ENCODE data around the gene ANKRD29.

Gene ANKRD29

GRCh38 chr18:23626451-23627279 lies 36.0 kb downstream of the ANKRD29 start:
- H3K36me3 ChIP-seq (ENCODE audit: control insufficient read depth in 2 of 2, insufficient read depth in 1 of 2, low read length in 2 of 2) = no peaks in the 10 kb centered on the region
- H3K9me3 ChIP-seq (ENCODE audit: control insufficient read depth, insufficient read depth, low read depth, low read length) = no peaks in the 10 kb centered on the region
- H3K4me1 ChIP-seq (ENCODE audit: control insufficient read depth, insufficient read depth, low read length) = peaks cover 26% of the 10 kb centered on the region
- ChIA-PET CTCF (interaction anchor here (0.6 to 9.3 kb wide), 11 partner anchors 8 to 292 kb away, joined by 3 to 122 read pairs (median 3); no protein-coding TSS in a partner anchor), POLR2A (interaction anchor here (0.6 to 1.7 kb wide), 2 partner anchors 63 to 67 kb away, joined by 3 to 4 read pairs; partner anchors contain the start of gene LAMA3)
- H3K4me3 ChIP-seq (ENCODE audit: low read depth, low read length) = no peak overlapping the region
- peak overlapping the region; percentile 66 for H3K27ac ChIP-seq (ENCODE audit: extremely low read depth, low read depth, low read length)
- peak; percentile 6; the same call in 1 of the 2 replicates for TF ChIP-seq ZNF513 (tag by site-specific recombination; IDR thresholded peaks at IDR 0.05)
- peak; percentile 27; the same call in 1 of the 2 replicates for TF ChIP-seq ZNF660 (tag by site-specific recombination; IDR thresholded peaks at IDR 0.05)
- peak; percentile 81; the same call in 1 of the 2 replicates for TF ChIP-seq ZEB2 (tag by site-specific recombination; IDR thresholded peaks at IDR 0.05)
- no peak for TF ChIP-seq ZNF184 (tag by site-specific recombination; IDR thresholded peaks at IDR 0.05)
- TF ChIP-seq TRIM28 (IDR thresholded peaks at IDR 0.05; ENCODE audit: borderline replicate concordance, low read length) = 0 out of 2 replicates have a peak, but pooled peaks have one; percentile 1
- no peak for TF ChIP-seq MYNN (tag by site-specific recombination; IDR thresholded peaks at IDR 0.05; ENCODE audit: borderline replicate concordance)
- peak; percentile 76 for TF ChIP-seq IKZF3 (tag by site-specific recombination; IDR thresholded peaks at IDR 0.05)
- TF ChIP-seq ZNF138 (tag by site-specific recombination; IDR thresholded peaks at IDR 0.05; ENCODE audit: borderline replicate concordance) = no peak
- peak; percentile 45; the same call in 1 of the 2 replicates for TF ChIP-seq FEZF1 (tag by site-specific recombination; IDR thresholded peaks at IDR 0.05)
- TF ChIP-seq, protein P1, sequence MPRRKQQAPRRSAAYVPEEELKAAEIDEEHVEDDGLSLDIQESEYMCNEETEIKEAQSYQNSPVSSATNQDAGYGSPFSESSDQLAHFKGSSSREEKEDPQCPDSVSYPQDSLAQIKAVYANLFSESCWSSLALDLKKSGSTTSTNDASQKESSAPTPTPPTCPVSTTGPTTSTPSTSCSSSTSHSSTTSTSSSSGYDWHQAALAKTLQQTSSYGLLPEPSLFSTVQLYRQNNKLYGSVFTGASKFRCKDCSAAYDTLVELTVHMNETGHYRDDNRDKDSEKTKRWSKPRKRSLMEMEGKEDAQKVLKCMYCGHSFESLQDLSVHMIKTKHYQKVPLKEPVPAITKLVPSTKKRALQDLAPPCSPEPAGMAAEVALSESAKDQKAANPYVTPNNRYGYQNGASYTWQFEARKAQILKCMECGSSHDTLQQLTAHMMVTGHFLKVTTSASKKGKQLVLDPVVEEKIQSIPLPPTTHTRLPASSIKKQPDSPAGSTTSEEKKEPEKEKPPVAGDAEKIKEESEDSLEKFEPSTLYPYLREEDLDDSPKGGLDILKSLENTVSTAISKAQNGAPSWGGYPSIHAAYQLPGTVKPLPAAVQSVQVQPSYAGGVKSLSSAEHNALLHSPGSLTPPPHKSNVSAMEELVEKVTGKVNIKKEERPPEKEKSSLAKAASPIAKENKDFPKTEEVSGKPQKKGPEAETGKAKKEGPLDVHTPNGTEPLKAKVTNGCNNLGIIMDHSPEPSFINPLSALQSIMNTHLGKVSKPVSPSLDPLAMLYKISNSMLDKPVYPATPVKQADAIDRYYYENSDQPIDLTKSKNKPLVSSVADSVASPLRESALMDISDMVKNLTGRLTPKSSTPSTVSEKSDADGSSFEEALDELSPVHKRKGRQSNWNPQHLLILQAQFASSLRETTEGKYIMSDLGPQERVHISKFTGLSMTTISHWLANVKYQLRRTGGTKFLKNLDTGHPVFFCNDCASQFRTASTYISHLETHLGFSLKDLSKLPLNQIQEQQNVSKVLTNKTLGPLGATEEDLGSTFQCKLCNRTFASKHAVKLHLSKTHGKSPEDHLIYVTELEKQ (tag by site-specific recombination; IDR thresholded peaks at IDR 0.05; ENCODE audit: borderline replicate concordance) = peak; percentile 60; the same call in 1 of the 2 replicates
- TF ChIP-seq, protein P2, sequence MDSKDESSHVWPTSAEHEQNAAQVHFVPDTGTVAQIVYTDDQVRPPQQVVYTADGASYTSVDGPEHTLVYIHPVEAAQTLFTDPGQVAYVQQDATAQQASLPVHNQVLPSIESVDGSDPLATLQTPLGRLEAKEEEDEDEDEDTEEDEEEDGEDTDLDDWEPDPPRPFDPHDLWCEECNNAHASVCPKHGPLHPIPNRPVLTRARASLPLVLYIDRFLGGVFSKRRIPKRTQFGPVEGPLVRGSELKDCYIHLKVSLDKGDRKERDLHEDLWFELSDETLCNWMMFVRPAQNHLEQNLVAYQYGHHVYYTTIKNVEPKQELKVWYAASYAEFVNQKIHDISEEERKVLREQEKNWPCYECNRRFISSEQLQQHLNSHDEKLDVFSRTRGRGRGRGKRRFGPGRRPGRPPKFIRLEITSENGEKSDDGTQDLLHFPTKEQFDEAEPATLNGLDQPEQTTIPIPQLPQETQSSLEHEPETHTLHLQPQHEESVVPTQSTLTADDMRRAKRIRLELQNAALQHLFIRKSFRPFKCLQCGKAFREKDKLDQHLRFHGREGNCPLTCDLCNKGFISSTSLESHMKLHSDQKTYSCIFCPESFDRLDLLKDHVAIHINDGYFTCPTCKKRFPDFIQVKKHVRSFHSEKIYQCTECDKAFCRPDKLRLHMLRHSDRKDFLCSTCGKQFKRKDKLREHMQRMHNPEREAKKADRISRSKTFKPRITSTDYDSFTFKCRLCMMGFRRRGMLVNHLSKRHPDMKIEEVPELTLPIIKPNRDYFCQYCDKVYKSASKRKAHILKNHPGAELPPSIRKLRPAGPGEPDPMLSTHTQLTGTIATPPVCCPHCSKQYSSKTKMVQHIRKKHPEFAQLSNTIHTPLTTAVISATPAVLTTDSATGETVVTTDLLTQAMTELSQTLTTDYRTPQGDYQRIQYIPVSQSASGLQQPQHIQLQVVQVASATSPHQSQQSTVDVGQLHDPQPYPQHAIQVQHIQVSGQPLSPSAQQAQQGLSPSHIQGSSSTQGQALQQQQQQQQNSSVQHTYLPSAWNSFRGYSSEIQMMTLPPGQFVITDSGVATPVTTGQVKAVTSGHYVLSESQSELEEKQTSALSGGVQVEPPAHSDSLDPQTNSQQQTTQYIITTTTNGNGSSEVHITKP (tag by site-specific recombination; IDR thresholded peaks at IDR 0.05) = 0 out of 2 replicates have a peak, but pooled peaks have one; percentile 26
- peak; percentile 32; the same call in 1 of the 2 replicates for TF ChIP-seq KLF8 (tag by site-specific recombination; IDR thresholded peaks at IDR 0.05)
- 0 out of 2 replicates have a peak, but pooled peaks have one; percentile 28 for TF ChIP-seq ZNF391 (tag by site-specific recombination; IDR thresholded peaks at IDR 0.05; ENCODE audit: borderline replicate concordance, low read depth)
- TF ChIP-seq, protein P3, sequence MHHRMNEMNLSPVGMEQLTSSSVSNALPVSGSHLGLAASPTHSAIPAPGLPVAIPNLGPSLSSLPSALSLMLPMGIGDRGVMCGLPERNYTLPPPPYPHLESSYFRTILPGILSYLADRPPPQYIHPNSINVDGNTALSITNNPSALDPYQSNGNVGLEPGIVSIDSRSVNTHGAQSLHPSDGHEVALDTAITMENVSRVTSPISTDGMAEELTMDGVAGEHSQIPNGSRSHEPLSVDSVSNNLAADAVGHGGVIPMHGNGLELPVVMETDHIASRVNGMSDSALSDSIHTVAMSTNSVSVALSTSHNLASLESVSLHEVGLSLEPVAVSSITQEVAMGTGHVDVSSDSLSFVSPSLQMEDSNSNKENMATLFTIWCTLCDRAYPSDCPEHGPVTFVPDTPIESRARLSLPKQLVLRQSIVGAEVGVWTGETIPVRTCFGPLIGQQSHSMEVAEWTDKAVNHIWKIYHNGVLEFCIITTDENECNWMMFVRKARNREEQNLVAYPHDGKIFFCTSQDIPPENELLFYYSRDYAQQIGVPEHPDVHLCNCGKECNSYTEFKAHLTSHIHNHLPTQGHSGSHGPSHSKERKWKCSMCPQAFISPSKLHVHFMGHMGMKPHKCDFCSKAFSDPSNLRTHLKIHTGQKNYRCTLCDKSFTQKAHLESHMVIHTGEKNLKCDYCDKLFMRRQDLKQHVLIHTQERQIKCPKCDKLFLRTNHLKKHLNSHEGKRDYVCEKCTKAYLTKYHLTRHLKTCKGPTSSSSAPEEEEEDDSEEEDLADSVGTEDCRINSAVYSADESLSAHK (tag by site-specific recombination; IDR thresholded peaks at IDR 0.05) = peak; percentile 63
- TF ChIP-seq GFI1B (tag by site-specific recombination; IDR thresholded peaks at IDR 0.05) = peak; percentile 56; the same call in 1 of the 2 replicates
- peak; percentile 32; the same call in 1 of the 2 replicates for TF ChIP-seq WT1 (tag by site-specific recombination; IDR thresholded peaks at IDR 0.05)
- TF ChIP-seq OSR2 (tag by site-specific recombination; IDR thresholded peaks at IDR 0.05) = peak; percentile 87
- peak; percentile 33 for TF ChIP-seq SCRT2 (tag by site-specific recombination; IDR thresholded peaks at IDR 0.05)
- no peak for TF ChIP-seq ZBTB11 (tag by site-specific recombination; conservative IDR thresholded peaks at IDR 0.05; ENCODE audit: low read depth)
- TF ChIP-seq ZXDB (tag by site-specific recombination; IDR thresholded peaks at IDR 0.05) = peak; percentile 64; the same call in 1 of the 2 replicates
- TF ChIP-seq ZNF394 (tag by site-specific recombination; IDR thresholded peaks at IDR 0.05; ENCODE audit: borderline replicate concordance) = no peak

Data from HEK293 (cell line).